ENCODE data around the gene PI4K2A.
"Not testable (repeated sequence)": the region's sequence is repeated elsewhere in the genome, so short reads cannot be mapped to it uniquely, and the experiment has no call there.

PI4K2A gene

GRCh38 chr10:97632949-97633884 lies 7.3 kb upstream of the PI4K2A start, which contains the start of gene MORN4:
TSS of gene MORN4 (minus strand) at chr10:97633500. CDS start at chr10:97619653, 13,847 bp downstream.
- peak; percentile 88 for DNase-seq (ENCODE audit: low read depth)

- DNase-seq (ENCODE audit: low read depth) = no peak
Measured at GRCh38 chr10:97633921-97634320, 6.5 kb upstream of the PI4K2A start.

GRCh38 chr10:97635577-97635976 lies 4.9 kb upstream of the PI4K2A start:
- DNase-seq (ENCODE audit: low read depth) = no peak

- DNase-seq (ENCODE audit: low read depth) = not testable (repeated sequence)
Measured at GRCh38 chr10:97639090-97639489, 1.4 kb upstream of the PI4K2A start.

GRCh38 chr10:97640868-97641811 lies 669 bp downstream of the PI4K2A start:
- no peak for DNase-seq (ENCODE audit: low read depth)

- DNase-seq (ENCODE audit: low read depth) = not testable (repeated sequence)
Measured at GRCh38 chr10:97642471-97643159, 2.1 kb downstream of the PI4K2A start.

GRCh38 chr10:97643441-97643985 lies 3.0 kb downstream of the PI4K2A start:
- DNase-seq (ENCODE audit: low read depth) = no peak

GRCh38 chr10:97644936-97645335 lies 4.5 kb downstream of the PI4K2A start:
- DNase-seq (ENCODE audit: low read depth) = no peak

- DNase-seq (ENCODE audit: low read depth) = no peak
Measured at GRCh38 chr10:97647556-97647955, 7.1 kb downstream of the PI4K2A start.

GRCh38 chr10:97648562-97649404 lies 8.3 kb downstream of the PI4K2A start:
- peak; percentile 7 for DNase-seq (ENCODE audit: low read depth)

GRCh38 chr10:97649405-97649750 lies 8.9 kb downstream of the PI4K2A start:
- DNase-seq (ENCODE audit: low read depth) = not testable (repeated sequence)

GRCh38 chr10:97650726-97651125 lies 10.3 kb downstream of the PI4K2A start:
- DNase-seq (ENCODE audit: low read depth) = no peak

- DNase-seq (ENCODE audit: low read depth) = no peak
Measured at GRCh38 chr10:97651773-97652172, 11.3 kb downstream of the PI4K2A start.

GRCh38 chr10:97656777-97657176 lies 16.3 kb downstream of the PI4K2A start:
- no peak for DNase-seq (ENCODE audit: low read depth)

- no peak for DNase-seq (ENCODE audit: low read depth)
Measured at GRCh38 chr10:97659589-97659988, 19.1 kb downstream of the PI4K2A start.

- DNase-seq (ENCODE audit: low read depth) = no peak
Measured at GRCh38 chr10:97664282-97664850, 23.9 kb downstream of the PI4K2A start.

GRCh38 chr10:97666992-97667391 lies 26.5 kb downstream of the PI4K2A start:
- DNase-seq (ENCODE audit: low read depth) = no peak

GRCh38 chr10:97667463-97667862 lies 27.0 kb downstream of the PI4K2A start:
- no peak for DNase-seq (ENCODE audit: low read depth)

- DNase-seq (ENCODE audit: low read depth) = no peak
Measured at GRCh38 chr10:97669571-97669970, 29.1 kb downstream of the PI4K2A start.
